ENCODE results near the gene ERCC6L. TPM values are rescaled to one million over a fixed set of nuclear protein-coding genes. Genes with fewer than 3 reads are reported as not detected.
"Not testable (repeated sequence)": the region's sequence is repeated elsewhere in the genome, so short reads cannot be mapped to it uniquely, and the experiment has no call there.

ERCC6L gene
- total RNA-seq, 1 donor from 2014 or later: 0.05 TPM

GRCh38 chrX:72255445-72255844 is 16.6 kb upstream of the ERCC6L start:
- DNase-seq (no peak), ATAC-seq (no peak)
- intact Hi-C loops (cut with micrococcal nuclease): no loop called here

- intact Hi-C loops (cut with micrococcal nuclease): no loop called here
- DNase-seq (no peak), ATAC-seq (no peak)
These were observed 16.0 kb upstream of the ERCC6L start for GRCh38 chrX:72254816-72255215.

- intact Hi-C loops (cut with micrococcal nuclease): no loop called here
- DNase-seq: no peak
- ATAC-seq: no peak
These were observed 14.9 kb upstream of the ERCC6L start for GRCh38 chrX:72253686-72254085.

GRCh38 chrX:72247206-72247942 is 8.5 kb upstream of the ERCC6L start:
- intact Hi-C loops (cut with micrococcal nuclease): no loop called here
- ATAC-seq (no peak), DNase-seq (no peak)

- peak; percentile 68 for ATAC-seq
- intact Hi-C loops (cut with micrococcal nuclease): no loop called here
- DNase-seq: peak; percentile 46
These were observed 6.7 kb upstream of the ERCC6L start for GRCh38 chrX:72245461-72246089.

- DNase-seq (no peak), ATAC-seq (no peak)
- intact Hi-C loops (cut with micrococcal nuclease): no loop called here
These were observed 4.6 kb upstream of the ERCC6L start for GRCh38 chrX:72243472-72243871.

GRCh38 chrX:72240976-72241375 is 2.1 kb upstream of the ERCC6L start:
- intact Hi-C loops (cut with micrococcal nuclease): no loop called here
- DNase-seq (no peak), ATAC-seq (no peak)

- intact Hi-C loops (cut with micrococcal nuclease): no loop called here
- DNase-seq (no peak), ATAC-seq (no peak)
These were observed 644 bp downstream of the ERCC6L start for GRCh38 chrX:72238183-72238582.

- intact Hi-C loops (cut with micrococcal nuclease): no loop called here
- ATAC-seq (no peak), DNase-seq (no peak)
These were observed 2.0 kb downstream of the ERCC6L start for GRCh38 chrX:72236841-72237240.

GRCh38 chrX:72230290-72230689 is 8.5 kb downstream of the ERCC6L start:
- intact Hi-C loops (cut with micrococcal nuclease): no loop called here
- no peak for DNase-seq
- ATAC-seq: no peak

- ATAC-seq; DNase-seq; intact Hi-C loops (cut with micrococcal nuclease): not testable (repeated sequence)
These were observed 18.5 kb downstream of the ERCC6L start for GRCh38 chrX:72220375-72220774.

- DNase-seq (no peak), ATAC-seq (no peak)
- intact Hi-C loops (cut with micrococcal nuclease): no loop called here
These were observed 21.9 kb downstream of the ERCC6L start for GRCh38 chrX:72216973-72217372.

- no peak for ATAC-seq
- intact Hi-C loops (cut with micrococcal nuclease): no loop called here
- no peak for DNase-seq
These were observed 30.6 kb downstream of the ERCC6L start for GRCh38 chrX:72208126-72208800.

- no peak for DNase-seq
- intact Hi-C loops (cut with micrococcal nuclease): no loop called here
These were observed 31.5 kb downstream of the ERCC6L start for GRCh38 chrX:72207366-72207765.

GRCh38 chrX:72205706-72206105 is 33.1 kb downstream of the ERCC6L start:
- DNase-seq (no peak), ATAC-seq (no peak)
- intact Hi-C loops (cut with micrococcal nuclease): no loop called here

More at GRCh38 chrX:72207366-72207765, 31.5 kb downstream of the ERCC6L start:
- ATAC-seq: no peak

GRCh38 chrX:72203421-72203820 is 35.4 kb downstream of the ERCC6L start:
- no peak for DNase-seq
- ATAC-seq: no peak
- intact Hi-C loops (cut with micrococcal nuclease): no loop called here

GRCh38 chrX:72202792-72203401 is 35.9 kb downstream of the ERCC6L start:
- DNase-seq: no peak
- intact Hi-C loops (cut with micrococcal nuclease): no loop called here
- no peak for ATAC-seq

- intact Hi-C loops (cut with micrococcal nuclease): no loop called here
- ATAC-seq (no peak), DNase-seq (no peak)
These were observed 36.8 kb downstream of the ERCC6L start for GRCh38 chrX:72201836-72202536.

- ATAC-seq (no peak), DNase-seq (no peak)
- intact Hi-C loops (cut with micrococcal nuclease): no loop called here
These were observed 55.9 kb downstream of the ERCC6L start for GRCh38 chrX:72182924-72183323.

All from left ventricle myocardium superior (tissue), 1 donor.